Skeletal muscle tissue (tissue), 4 donors: ENCODE measurements around the gene PKM. TPM values are rescaled to one million over a fixed set of nuclear protein-coding genes. Genes with fewer than 3 reads are reported as not detected.
A peak's percentile ranks its signal among the peaks of the same experiment; 100 is the strongest.

Experiments used
- H3K27ac ChIP-seq: one replicate; pipeline ENCODE4 v1.7.0; 2013; ENCODE audit warnings: mild to moderate bottlenecking, low read depth, low read length, inconsistent platforms
- H3K27me3 ChIP-seq, 3 donors: one replicate each; pipeline ENCODE4 v1.7.0; 2013; ENCODE audit warnings: low read length in 3 of 3; ENCODE audit not compliant: control insufficient read depth in 3 of 3, insufficient read depth in 3 of 3
- H3K36me3 ChIP-seq, 3 donors: one replicate each; pipeline ENCODE4 v1.7.0; 2013; ENCODE audit warnings: low read length in 3 of 3; ENCODE audit not compliant: control insufficient read depth in 3 of 3, insufficient read depth in 3 of 3
- H3K4me1 ChIP-seq, 3 donors: one replicate each; pipeline ENCODE4 v1.7.0; 2013; ENCODE audit warnings: low read length in 3 of 3, mild to moderate bottlenecking in 3 of 3; ENCODE audit not compliant: control insufficient read depth in 3 of 3, insufficient read depth in 3 of 3
- H3K4me3 ChIP-seq, 3 donors: one replicate each; pipeline ENCODE4 v1.7.0; 2013; ENCODE audit warnings: low read length in 3 of 3
- H3K9ac ChIP-seq, 3 donors: one replicate each; pipeline ENCODE4 v1.7.0; 2013; ENCODE audit warnings: low read length in 3 of 3, mild to moderate bottlenecking in 3 of 3, moderate library complexity in 2 of 3, low read depth in 1 of 3
- H3K9me3 ChIP-seq, 3 donors: one replicate each; pipeline ENCODE4 v1.7.0; 2013; ENCODE audit warnings: low read length in 3 of 3; ENCODE audit not compliant: control insufficient read depth in 3 of 3
- total RNA-seq: library from RNA; depleted of rRNA; stranded (reverse); fragments of >200 nt; gene quantifications from one replicate; pipeline ENCODE4 v1.2.3, GENCODE V29; 2014
- donor health status: Osteomylitis.

PKM gene
- total RNA-seq, 1 donor from 2014 or later: 769 TPM

DNA sequence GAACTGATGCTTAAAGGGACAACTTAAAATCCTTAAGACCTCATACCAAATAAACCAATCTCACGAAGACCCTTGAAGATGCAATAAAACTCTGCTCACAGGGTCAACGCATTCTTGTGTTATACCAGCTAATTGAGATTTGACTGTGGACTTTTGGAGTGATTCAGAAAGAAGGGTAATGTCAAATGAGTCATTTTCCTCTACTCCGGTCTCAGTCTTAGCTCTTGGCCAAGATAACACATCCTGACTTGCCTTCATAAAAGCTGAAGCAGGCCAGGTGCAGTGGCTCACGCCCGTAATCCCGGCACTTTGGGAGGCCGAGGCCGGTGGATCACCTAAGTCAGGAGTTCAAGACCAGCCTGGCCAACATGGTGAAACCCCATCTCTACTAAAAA is 3.8 kb downstream of the PKM start:
- Histone ChIP-seq H3K4me1 (peaks cover 63 to 68% (median 66%) of the 10 kb centered on the region in 3 donors), H3K36me3 (peaks cover 0 to 2% (median 0%) of the 10 kb centered on the region in 3 donors), H3K4me3 (peak overlapping the region; percentile 48 to 84 (median 66)), H3K9ac (peak overlapping the region; percentile 29 to 99 (median 48)), H3K27ac (peak overlapping the region; percentile 86), H3K9me3 (no peaks in the 10 kb centered on the region), H3K27me3 (no peaks in the 10 kb centered on the region)

DNA sequence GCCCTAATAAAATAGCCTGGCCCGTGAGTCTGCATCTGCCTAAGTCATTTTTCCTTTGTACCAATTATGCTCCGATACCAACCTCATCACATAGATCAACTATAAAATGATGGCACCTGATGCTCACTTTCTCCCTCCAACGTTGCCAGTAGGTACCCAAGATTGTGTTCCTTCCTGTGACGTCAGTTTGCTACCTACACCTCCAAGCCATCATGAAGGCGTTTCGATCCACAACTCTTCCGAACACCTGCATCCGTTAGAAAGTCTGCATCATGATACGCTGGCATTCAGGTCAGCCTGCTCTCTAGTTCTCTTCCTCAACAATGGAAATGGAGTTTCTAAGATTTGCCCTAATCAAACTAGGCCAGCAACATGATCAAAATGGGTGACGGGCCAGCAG is 7.7 kb downstream of the PKM start:
- H3K4me3 ChIP-seq: peak overlapping the region in 1 of 3 donors; percentile 16
- H3K27ac ChIP-seq: peak overlapping the region; percentile 77
- H3K9ac ChIP-seq: no peak overlapping the region
- no peaks in the 10 kb centered on the region for H3K9me3 ChIP-seq
- peaks cover 79 to 85% (median 82%) of the 10 kb centered on the region in 3 donors for H3K4me1 ChIP-seq
- peaks cover 8 to 11% (median 10%) of the 10 kb centered on the region in 3 donors for H3K36me3 ChIP-seq
- no peaks in the 10 kb centered on the region for H3K27me3 ChIP-seq

DNA sequence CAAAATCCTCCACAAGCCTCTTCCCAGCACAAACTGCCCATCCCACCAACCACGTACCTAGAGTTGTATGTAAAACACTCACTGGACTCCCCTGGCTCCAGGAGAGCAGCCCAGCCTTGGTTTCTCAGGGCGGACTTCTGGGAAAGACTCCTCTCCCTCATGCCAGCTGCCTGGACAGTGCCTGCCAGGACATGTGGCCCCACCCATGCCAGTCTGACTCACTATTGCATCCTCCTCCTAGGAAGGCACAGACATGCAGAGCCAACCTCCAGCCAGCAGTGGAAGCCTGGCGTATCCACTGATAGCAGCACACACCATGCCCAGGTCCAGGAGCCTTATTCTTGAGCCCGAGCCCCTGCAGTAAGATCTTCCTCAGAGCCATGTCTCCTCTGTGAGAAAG is 8.6 kb downstream of the PKM start:
- H3K4me3 ChIP-seq: peak overlapping the region; percentile 38 to 57 (median 46)

DNA sequence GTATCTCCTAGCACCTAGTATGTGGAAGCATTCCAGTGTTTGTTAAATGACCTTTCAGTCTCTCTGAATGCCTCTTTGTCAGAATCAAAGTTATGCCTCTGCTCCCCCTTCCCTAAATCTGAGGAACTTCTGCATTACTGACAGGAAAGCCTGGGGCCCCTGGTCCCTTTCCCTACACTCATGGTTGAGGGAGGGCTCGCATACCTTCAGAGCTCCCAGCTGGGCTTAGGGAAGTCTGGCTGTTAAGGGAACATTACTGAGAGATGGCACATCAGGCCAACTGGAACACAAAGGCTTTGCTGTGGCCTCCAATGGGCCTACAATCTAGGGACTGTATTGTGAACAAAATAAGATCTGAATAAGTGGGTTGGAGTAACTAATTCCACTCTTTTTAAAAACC is 10.3 kb downstream of the PKM start:
- Histone ChIP-seq H3K27ac (peak overlapping the region; percentile 64), H3K9ac (peak overlapping the region; percentile 1 to 57 (median 4)), H3K4me3 (peak overlapping the region in 1 of 3 donors; percentile 15), H3K36me3 (peaks cover 22 to 35% (median 32%) of the 10 kb centered on the region in 3 donors), H3K9me3 (no peaks in the 10 kb centered on the region), H3K4me1 (peaks cover 65 to 79% (median 79%) of the 10 kb centered on the region in 3 donors), H3K27me3 (no peaks in the 10 kb centered on the region)

More for the DNA sequence above, 8.6 kb downstream of the PKM start:
- H3K27me3 ChIP-seq: no peaks in the 10 kb centered on the region
- peak overlapping the region; percentile 48 to 67 (median 51) for H3K9ac ChIP-seq
- peaks cover 72 to 80% (median 77%) of the 10 kb centered on the region in 3 donors for H3K4me1 ChIP-seq
- H3K27ac ChIP-seq: peak overlapping the region; percentile 77
- no peaks in the 10 kb centered on the region for H3K9me3 ChIP-seq
- peaks cover 12 to 18% (median 15%) of the 10 kb centered on the region in 3 donors for H3K36me3 ChIP-seq

DNA sequence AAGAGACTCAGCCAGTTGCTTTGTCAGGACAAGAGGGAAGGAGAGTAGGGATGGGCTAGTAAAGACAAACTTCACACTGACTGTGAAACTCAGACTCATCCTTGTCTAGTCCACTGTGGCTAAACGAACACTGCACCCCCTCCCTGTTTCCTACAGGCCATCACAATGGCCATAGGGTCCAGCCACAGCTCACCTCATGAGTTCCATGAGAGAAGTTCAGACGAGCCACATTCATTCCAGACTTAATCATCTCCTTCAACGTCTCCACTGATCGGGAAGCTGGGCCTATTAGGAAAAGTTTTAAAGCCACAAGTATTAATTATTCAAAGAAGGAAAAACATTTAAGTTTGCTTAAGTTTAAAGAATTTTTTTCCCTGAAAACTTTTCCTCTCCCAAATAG is 13.8 kb downstream of the PKM start:
- no peaks in the 10 kb centered on the region for H3K27me3 ChIP-seq
- H3K27ac ChIP-seq: peak overlapping the region; percentile 55
- H3K9ac ChIP-seq: no peak overlapping the region
- no peak overlapping the region for H3K4me3 ChIP-seq
- no peaks in the 10 kb centered on the region for H3K9me3 ChIP-seq
- H3K36me3 ChIP-seq: peaks cover 32 to 53% (median 47%) of the 10 kb centered on the region in 3 donors
- H3K4me1 ChIP-seq: peaks cover 40 to 62% (median 58%) of the 10 kb centered on the region in 3 donors

DNA sequence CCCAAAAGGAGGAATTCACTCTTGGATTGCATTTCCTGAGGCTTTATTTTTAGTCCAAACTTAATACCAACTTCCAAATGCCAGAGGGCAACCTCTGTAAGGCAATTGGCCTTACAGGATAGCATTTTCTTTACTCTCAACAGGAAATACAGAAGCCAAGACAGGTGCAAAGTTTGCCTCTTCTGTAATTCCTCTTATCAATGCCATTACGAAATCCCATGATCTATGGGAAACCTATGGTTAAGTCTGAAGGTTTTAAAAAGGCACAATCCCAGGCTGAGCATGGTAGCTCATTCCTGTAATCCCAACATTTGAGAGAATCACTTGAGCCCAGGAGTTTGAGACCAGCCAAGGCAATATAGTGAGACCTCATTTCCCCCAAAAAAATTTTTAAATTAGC is 14.9 kb downstream of the PKM start:
- Histone ChIP-seq H3K27ac (peak overlapping the region; percentile 55), H3K9me3 (no peaks in the 10 kb centered on the region), H3K4me3 (no peak overlapping the region), H3K4me1 (peaks cover 37 to 54% (median 50%) of the 10 kb centered on the region in 3 donors), H3K27me3 (no peaks in the 10 kb centered on the region), H3K9ac (no peak overlapping the region), H3K36me3 (peaks cover 43 to 61% (median 55%) of the 10 kb centered on the region in 3 donors)

DNA sequence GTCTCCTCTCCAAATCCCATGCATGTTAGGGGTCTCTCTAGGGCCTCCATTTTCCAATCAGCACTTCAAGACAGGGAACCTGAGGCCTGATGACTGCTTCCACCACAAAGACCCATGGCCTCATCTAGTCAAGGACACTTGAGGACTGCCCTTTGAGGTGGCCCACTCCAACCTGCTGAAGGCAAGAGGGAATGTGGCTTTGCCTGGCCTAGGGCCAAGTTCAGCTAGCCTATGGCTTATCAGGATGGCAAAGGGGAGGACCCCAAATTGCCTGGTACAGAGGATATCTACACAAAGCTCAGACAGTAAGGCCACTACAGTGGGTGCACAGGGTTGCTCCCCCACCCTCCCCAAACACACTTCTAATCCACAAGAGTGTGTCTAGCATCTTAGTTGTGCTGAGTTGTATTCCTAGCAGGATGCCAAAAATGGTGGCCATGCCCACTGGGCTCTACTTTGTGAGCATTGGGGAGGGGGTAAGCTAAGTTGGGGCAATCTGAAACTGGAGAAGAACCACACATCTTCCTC is 23.4 kb downstream of the PKM start:
- no peak overlapping the region for H3K27ac ChIP-seq
- peaks cover 28 to 51% (median 37%) of the 10 kb centered on the region in 3 donors for H3K4me1 ChIP-seq
- H3K9ac ChIP-seq: no peak overlapping the region
- H3K9me3 ChIP-seq: no peaks in the 10 kb centered on the region
- H3K27me3 ChIP-seq: no peaks in the 10 kb centered on the region
- peaks cover 84 to 88% (median 85%) of the 10 kb centered on the region in 3 donors for H3K36me3 ChIP-seq
- no peak overlapping the region for H3K4me3 ChIP-seq

DNA sequence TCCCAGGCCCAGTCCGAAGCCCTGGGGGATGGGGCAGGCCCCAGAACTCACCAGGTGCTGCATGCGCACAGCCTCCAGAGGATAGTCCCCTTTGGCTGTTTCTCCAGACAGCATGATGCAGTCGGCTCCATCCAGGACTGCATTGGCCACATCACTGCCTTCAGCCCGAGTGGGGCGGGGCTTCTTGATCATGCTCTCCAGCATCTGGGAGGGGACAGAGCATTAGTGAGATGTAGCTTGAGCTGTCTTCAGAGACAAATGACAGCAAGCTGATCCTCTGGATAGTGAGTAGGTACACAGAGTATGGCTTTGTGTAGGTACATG is 24.4 kb downstream of the PKM start:
- Histone ChIP-seq H3K36me3 (peaks cover 84 to 94% (median 88%) of the 10 kb centered on the region in 3 donors), H3K4me3 (no peak overlapping the region), H3K27me3 (no peaks in the 10 kb centered on the region), H3K9me3 (no peaks in the 10 kb centered on the region), H3K4me1 (peaks cover 38 to 61% (median 46%) of the 10 kb centered on the region in 3 donors), H3K27ac (no peak overlapping the region), H3K9ac (peak overlapping the region in 1 of 3 donors; percentile 65)

DNA sequence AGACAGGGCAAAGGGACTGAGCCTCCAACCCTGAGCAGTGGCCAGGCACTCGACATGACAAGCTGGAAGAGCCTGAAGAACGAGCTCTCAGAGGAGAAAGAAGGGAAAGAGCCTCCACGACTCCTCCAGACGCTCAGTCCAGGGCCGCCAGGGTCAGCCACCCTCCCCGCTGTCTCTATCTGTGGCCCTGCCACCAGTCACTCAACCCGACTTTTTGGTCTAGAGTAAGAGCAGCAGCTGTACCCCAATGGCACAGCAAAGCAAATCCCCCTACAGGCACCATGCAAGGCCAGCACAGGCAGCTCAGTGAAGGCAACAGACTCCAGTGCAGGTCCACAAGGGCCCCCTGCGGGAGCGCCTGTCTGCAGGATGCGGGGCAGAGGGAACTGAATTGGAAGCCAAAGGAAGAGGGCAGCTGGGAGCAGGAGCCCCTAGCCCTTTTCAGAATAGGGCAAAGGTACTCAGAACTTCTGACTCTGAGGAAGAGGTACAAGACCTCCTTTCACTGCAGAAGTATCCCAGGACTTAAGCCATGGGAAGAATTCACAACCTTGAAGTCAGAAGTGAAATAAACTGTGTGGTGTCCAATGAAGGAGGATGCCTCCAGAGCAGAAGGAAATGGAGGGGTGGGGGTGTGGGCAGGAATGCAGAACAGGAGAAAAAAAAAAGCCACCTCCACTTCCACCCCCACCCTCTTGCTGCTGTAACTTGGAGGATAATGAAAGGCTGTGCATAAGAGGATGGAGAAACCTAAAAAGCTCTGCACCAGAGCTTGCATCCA is 24.9 kb downstream of the PKM start:
- Histone ChIP-seq H3K9me3 (no peaks in the 10 kb centered on the region), H3K36me3 (peaks cover 83 to 91% (median 84%) of the 10 kb centered on the region in 3 donors), H3K4me1 (peaks cover 43 to 66% (median 52%) of the 10 kb centered on the region in 3 donors), H3K27me3 (no peaks in the 10 kb centered on the region), H3K27ac (peak overlapping the region; percentile 10), H3K4me3 (no peak overlapping the region), H3K9ac (peak overlapping the region in 2 of 3 donors; percentile 30 to 65)

DNA sequence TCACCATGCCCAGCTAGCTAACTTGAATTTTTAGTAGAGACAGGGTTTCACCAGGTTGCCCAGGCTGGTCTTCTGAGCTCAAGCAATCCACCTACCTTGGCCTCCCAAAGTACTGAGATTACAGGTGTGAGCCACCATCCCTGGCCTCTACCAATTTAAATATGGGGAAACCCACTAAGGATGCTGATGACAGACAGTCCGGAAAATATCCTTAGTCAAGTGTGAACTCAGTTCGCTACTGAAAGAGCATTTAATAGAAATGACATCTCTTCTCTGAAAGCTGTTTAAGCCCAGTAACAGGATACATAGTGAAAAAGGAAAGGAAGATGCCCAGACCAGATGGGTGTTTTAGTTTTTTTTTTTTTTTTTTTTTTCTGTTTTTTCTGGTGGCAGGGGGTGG is 25.7 kb downstream of the PKM start:
- peaks cover 51 to 74% (median 60%) of the 10 kb centered on the region in 3 donors for H3K4me1 ChIP-seq
- no peaks in the 10 kb centered on the region for H3K27me3 ChIP-seq
- no peaks in the 10 kb centered on the region for H3K9me3 ChIP-seq
- H3K4me3 ChIP-seq: no peak overlapping the region
- H3K9ac ChIP-seq: no peak overlapping the region
- H3K27ac ChIP-seq: no peak overlapping the region
- peaks cover 82 to 89% (median 89%) of the 10 kb centered on the region in 3 donors for H3K36me3 ChIP-seq
